HepG2 (cell line): ENCODE measurements around the gene DNM1. TPM values are rescaled to one million over a fixed set of nuclear protein-coding genes. Genes with fewer than 3 reads are reported as not detected.

Source experiments
- ATAC-seq: fragments of 200-7000 bp; cut with Tn5 transposase; 3 replicates; pipeline ENCODE4 v1.9.1; 2020; ENCODE audit warnings: mild to moderate bottlenecking, moderate library complexity
- BruUV-seq: library from RNA; stranded (reverse); fragments of 400-500 nt; replicated peaks from 2 replicates; lab custom pipeline; 2021; lab: Mats Ljungman, UMichigan
- CTCF ChIA-PET: fragments of 300-600 bp; formaldehyde crosslinking; extraction: SDS; loops from one replicate; lab custom pipeline; 2021; ENCODE audit warnings: low total read pairs, inconsistent platforms, low intra/inter-chr PET ratio; lab: Yijun Ruan, JAX
- POLR2A ChIA-PET: fragments of 350-600 bp; sonication (Branson Sonifier 250); formaldehyde crosslinking; loops from one replicate; lab custom pipeline; 2020; ENCODE audit warnings: antibody characterized with exemption, inconsistent platforms; lab: Yijun Ruan, JAX
- DNase-seq: peaks from one replicate; pipeline ENCODE4 v3.0.0-alpha.2; 2015; ENCODE audit warnings: low spot score
- FAIRE-seq: peaks from 3 replicates; lab custom pipeline; 2011; peaks lifted over from hg19 to GRCh38; lab: Jason Lieb, UNC
- H2AFZ ChIP-seq: one replicate; pipeline ENCODE4 v1.6.1; 2011; ENCODE audit warnings: low read length, inconsistent platforms
- H3K27ac ChIP-seq: fragments of 300-600 bp; 3 replicates; pipeline ENCODE4 v1.8.0; 2011; ENCODE audit warnings: mixed run types, mild to moderate bottlenecking, mixed read lengths, low read length, inconsistent platforms; ENCODE audit not compliant: insufficient read depth; ENCODE audit errors: extremely low read length
- H3K27me3 ChIP-seq, 2 experiments: fragments of 200-600 bp in 1 of 2; 2 replicates in 1 of 2; 3 replicates in 1 of 2; pipeline versions ENCODE4 v1.6.0 to v1.8.0; 2011; ENCODE audit warnings: low read length in 2 of 2, mild to moderate bottlenecking in 2 of 2, moderate library complexity in 2 of 2, inconsistent platforms in 1 of 2; ENCODE audit not compliant: insufficient read depth in 2 of 2, control insufficient read depth in 1 of 2
- H3K36me3 ChIP-seq, 2 experiments: fragments of 200-600 bp in 1 of 2; replicated peaks in 1 of 2; 2 replicates in 1 of 2; 3 replicates in 1 of 2; pipeline versions ENCODE4 v1.5.1 to v1.8.0; 2011; ENCODE audit warnings: low read length in 2 of 2, inconsistent platforms in 1 of 2; ENCODE audit not compliant: insufficient read depth in 2 of 2, control insufficient read depth in 1 of 2
- H3K4me1 ChIP-seq: 2 replicates; pipeline ENCODE4 v1.5.1; 2012; ENCODE audit warnings: low read length, inconsistent platforms; ENCODE audit not compliant: insufficient read depth
- H3K4me2 ChIP-seq: 2 replicates; pipeline ENCODE4 v1.6.0; 2011; ENCODE audit warnings: low read depth, low read length, inconsistent platforms
- H3K4me3 ChIP-seq, 3 experiments: fragments of 200-600 bp in 1 of 3; sonication (generic), shearing (Covaris generic) in 1 of 3; replicated peaks in 1 of 3; 2 replicates each; pipeline ENCODE4 v1.5.1; 2011 to 2016; ENCODE audit warnings: low read length in 3 of 3, inconsistent platforms in 2 of 3, low read depth in 2 of 3, mild to moderate bottlenecking in 2 of 3, control low read depth in 1 of 3, mixed read lengths in 1 of 3; ENCODE audit not compliant: insufficient read depth in 1 of 3
- H3K79me2 ChIP-seq: one replicate; pipeline ENCODE4 v1.6.1; 2011; ENCODE audit warnings: low read length, inconsistent platforms; ENCODE audit not compliant: insufficient read depth
- H3K9ac ChIP-seq: 2 replicates; pipeline ENCODE4 v1.6.0; 2011; ENCODE audit warnings: mild to moderate bottlenecking, low read depth, low read length, inconsistent platforms; ENCODE audit not compliant: insufficient read depth
- H3K9me3 ChIP-seq: 2 replicates; pipeline ENCODE4 v1.5.1; 2012; ENCODE audit warnings: mild to moderate bottlenecking, low read length
- H4K20me1 ChIP-seq: 2 replicates; pipeline ENCODE4 v1.6.0; 2011; ENCODE audit warnings: inconsistent platforms, mild to moderate bottlenecking, low read length, moderate library complexity; ENCODE audit not compliant: insufficient read depth
- DNMT3B ChIP-seq: conservative IDR thresholded peaks from 2 replicates; pipeline ENCODE4 v1.6.1; 2016; ENCODE audit warnings: missing biosample characterization, control low read depth
- EHMT2 ChIP-seq: fragments of 200-600 bp; sonication (generic); IDR thresholded peaks from 2 replicates; pipeline ENCODE4 v1.7.0; 2017; ENCODE audit warnings: antibody characterized with exemption, low read depth, low read length, borderline replicate concordance
- HOXA7 ChIP-seq: sonication (generic); formaldehyde crosslinking; IDR thresholded peaks from 2 replicates; pipeline ENCODE4 v1.8.1; 2022; ENCODE audit warnings: mild to moderate bottlenecking, missing genetic modification reagents, moderate library complexity
- IKZF1 ChIP-seq: fragments of 450-650 bp; IDR thresholded peaks from 2 replicates; pipeline ENCODE4 v1.7.1; 2016
- KAT8 ChIP-seq: IDR thresholded peaks from 2 replicates; pipeline ENCODE4 v1.6.1; 2016; ENCODE audit warnings: missing genetic modification reagents, missing compliant biosample characterization
- PAX8 ChIP-seq: sonication (generic); formaldehyde crosslinking; IDR thresholded peaks from 2 replicates; pipeline ENCODE4 v1.8.0; 2022; ENCODE audit warnings: mild to moderate bottlenecking, missing genetic modification reagents, borderline replicate concordance
- SNAPC5 ChIP-seq: sonication (generic); formaldehyde crosslinking; IDR thresholded peaks from 2 replicates; pipeline ENCODE4 v1.8.1; 2023; ENCODE audit warnings: mild to moderate bottlenecking, missing genetic modification reagents, borderline replicate concordance
- ZKSCAN8 ChIP-seq: IDR thresholded peaks from 2 replicates; pipeline ENCODE4 v1.6.1; 2016; ENCODE audit warnings: borderline replicate concordance, missing genetic modification reagents, missing compliant biosample characterization
- ZNF138 ChIP-seq: sonication (generic); formaldehyde crosslinking; IDR thresholded peaks from 2 replicates; pipeline ENCODE4 v1.5.0; 2020; ENCODE audit warnings: mild to moderate bottlenecking, low read depth, missing genetic modification reagents
- ZNF33B ChIP-seq: sonication (generic); formaldehyde crosslinking; IDR thresholded peaks from 2 replicates; pipeline ENCODE4 v1.5.1; 2020; ENCODE audit warnings: mild to moderate bottlenecking, missing genetic modification reagents
- ZNF468 ChIP-seq: sonication (generic); formaldehyde crosslinking; IDR thresholded peaks from 2 replicates; pipeline ENCODE4 v1.8.0; 2022; ENCODE audit warnings: mild to moderate bottlenecking, moderate library complexity, missing genetic modification reagents
- ZNF609 ChIP-seq: sonication (generic); formaldehyde crosslinking; IDR thresholded peaks from 2 replicates; pipeline ENCODE4 v1.4.0; 2020; ENCODE audit warnings: mild to moderate bottlenecking, missing genetic modification reagents, borderline replicate concordance
- ZSCAN20 ChIP-seq: sonication (generic); formaldehyde crosslinking; IDR thresholded peaks from 2 replicates; pipeline ENCODE4 v1.4.0; 2020; ENCODE audit warnings: missing genetic modification reagents, mild to moderate bottlenecking, borderline replicate concordance
- ZSCAN5A ChIP-seq: sonication (generic); formaldehyde crosslinking; IDR thresholded peaks from 2 replicates; pipeline ENCODE4 v1.8.0; 2022; ENCODE audit warnings: mild to moderate bottlenecking, missing genetic modification reagents, borderline replicate concordance
- WGBS: methylation state at CpG from one replicate; pipeline ENCODE4 v1.1.6; 2017; ENCODE audit warnings: low lambda C conversion rate; 5-methylcytosine and 5-hydroxymethylcytosine counted together
- in situ Hi-C: cut with HindIII; loops from 2 replicates; pipeline ENCODE4 v1.10.0; 2017; ENCODE audit warnings: low pct_unique_long_range_greater_than_20kb; ENCODE audit not compliant: extremely low pct_ligation_motif_present
- intact Hi-C: fragments of 100-400 bp; cut with micrococcal nuclease; formaldehyde crosslinking; loops from one replicate; pipeline ENCODE4 v1.10.0; 2022; ENCODE audit not compliant: unreplicated experiment
- polyA plus RNA-seq, 8 experiments: library from polyadenylated mRNA; depleted of rRNA in 3 of 8; stranded (reverse) in 7 of 8; unstranded in 1 of 8; fragments of >200 nt; fragmentation: Illumina TruSeq in 4 of 8; extraction: Trizol in 4 of 8; gene quantifications; 2 replicates each; pipeline versions ENCODE4 v1.2.1 to v1.2.3, GENCODE V29; 2011 to 2016; ENCODE audit warnings: low read depth in 4 of 8, missing spikeins in 1 of 8, mixed read lengths in 1 of 8; ENCODE audit not compliant: insufficient read depth in 1 of 8
- total RNA-seq, 5 experiments: library from RNA; depleted of rRNA; stranded (reverse); fragments of >200 nt; fragmentation: Illumina TruSeq; extraction: Trizol; gene quantifications; 2 replicates each; pipeline ENCODE4 v1.2.3, GENCODE V29; 2016; ENCODE audit warnings: low read depth in 1 of 5
- TF ChIP-seq, protein P1 (sequence below): IDR thresholded peaks from 2 replicates; pipeline ENCODE4 v1.6.1; 2012; ENCODE audit warnings: inconsistent platforms

DNM1 gene
- total and polyA plus RNA-seq, 2 of the 13 experiments (the other 11 are each of a cell fraction or from before 2014, with no cell fraction given): 0.13 to 0.58 TPM

DNA sequence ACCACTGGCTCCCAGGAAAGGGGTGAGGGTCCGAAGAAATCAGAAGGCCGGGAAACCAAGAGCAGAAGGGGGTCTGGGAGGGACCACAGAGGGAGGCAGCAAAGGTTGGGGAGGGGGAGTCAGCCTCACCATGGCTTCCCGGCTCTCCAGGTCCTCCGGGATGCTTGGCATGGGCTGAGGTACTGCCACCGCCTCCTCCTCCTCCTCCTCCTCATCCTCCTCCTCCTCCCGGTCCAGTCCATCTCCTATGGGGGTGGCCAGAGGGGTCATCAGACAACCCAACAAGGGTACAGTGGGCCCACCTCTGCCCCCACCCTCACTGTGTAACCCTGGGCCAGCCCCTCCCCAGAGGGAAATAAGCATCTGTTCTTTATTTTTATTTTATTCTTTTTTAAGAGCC lies 55.1 kb downstream of the DNM1 start:
- Histone ChIP-seq H3K4me1 (peaks cover 7% of the 10 kb centered on the region), H3K27ac (no peak overlapping the region), H3K9ac (no peak overlapping the region), H2AFZ (no peak overlapping the region), H3K4me3 (no peak overlapping the region), H3K36me3 (peaks cover 29 to 61% of the 10 kb centered on the region in 2 experiments; a peak in 4 of 5 replicates), H3K4me2 (no peak overlapping the region), H3K79me2 (no peaks in the 10 kb centered on the region), H3K27me3 (no peaks in the 10 kb centered on the region), H4K20me1 (no peaks in the 10 kb centered on the region), H3K9me3 (no peaks in the 10 kb centered on the region)
- in situ Hi-C loops: no loop called here
- TF ChIP-seq IKZF1: no peak
- TF ChIP-seq ZSCAN5A (CRISPR knock-in tag): no peak
- TF ChIP-seq PAX8: no peak
- no peak for TF ChIP-seq ZKSCAN8 (CRISPR knock-in tag)
- TF ChIP-seq SNAPC5 (CRISPR knock-in tag): no peak
- TF ChIP-seq, protein P1, sequence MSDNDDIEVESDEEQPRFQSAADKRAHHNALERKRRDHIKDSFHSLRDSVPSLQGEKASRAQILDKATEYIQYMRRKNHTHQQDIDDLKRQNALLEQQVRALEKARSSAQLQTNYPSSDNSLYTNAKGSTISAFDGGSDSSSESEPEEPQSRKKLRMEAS: no peak
- no peak for TF ChIP-seq HOXA7 (CRISPR knock-in tag)
- no peak for TF ChIP-seq KAT8 (CRISPR knock-in tag)
- TF ChIP-seq DNMT3B (CRISPR knock-in tag): no peak
- TF ChIP-seq ZNF138 (CRISPR knock-in tag): no peak
- TF ChIP-seq ZSCAN20: no peak
- TF ChIP-seq ZNF609 (CRISPR knock-in tag): no peak
- no peak for TF ChIP-seq EHMT2
- no peak for TF ChIP-seq ZNF33B (CRISPR knock-in tag)
- TF ChIP-seq ZNF468: no peak
- DNase-seq: no peak
- FAIRE-seq: no peak
- intact Hi-C loops: no loop called here
- no TSS peak for BruUV-seq
- ATAC-seq: no peak
- 97% methylated on average over 5 of the region's 6 CpGs for WGBS
- ChIA-PET POLR2A (no interaction called here), CTCF (no interaction called here)
